COR-L47 (cell line): ENCODE data around the gene ZNF394.
"Not testable (repeated sequence)": the region's sequence is repeated elsewhere in the genome, so short reads cannot be mapped to it uniquely, and the experiment has no call there.

Experiments
- DNase-seq: peaks from one replicate; lab custom pipeline; 2025; lab: John Stamatoyannopoulos, UW

Gene ZNF394

GRCh38 chr7:99499721-99500636 lies at the start of gene ZNF394:
Gene ZNF394 (minus strand): TSS chr7:99500281. CDS start chr7:99500093, 188 bp downstream.
- peak; percentile 90 for DNase-seq

GRCh38 chr7:99549545-99549944 lies 49.5 kb upstream of the ZNF394 start:
- DNase-seq = not testable (repeated sequence)

- not testable (repeated sequence) for DNase-seq
Observed at GRCh38 chr7:99545308-99545707, 45.2 kb upstream of the ZNF394 start.

- no peak for DNase-seq
Observed at GRCh38 chr7:99543916-99544315, 43.8 kb upstream of the ZNF394 start.

- DNase-seq = no peak
Observed at GRCh38 chr7:99543081-99543671, 43.1 kb upstream of the ZNF394 start.

- DNase-seq = no peak
Observed at GRCh38 chr7:99541212-99541611, 41.1 kb upstream of the ZNF394 start.

GRCh38 chr7:99540542-99540941 lies 40.5 kb upstream of the ZNF394 start:
- no peak for DNase-seq

- DNase-seq = no peak
Observed at GRCh38 chr7:99539213-99539811, 39.2 kb upstream of the ZNF394 start.

GRCh38 chr7:99535667-99536066 lies 35.6 kb upstream of the ZNF394 start:
- DNase-seq = no peak

- DNase-seq = no peak
Observed at GRCh38 chr7:99531354-99531765, 31.3 kb upstream of the ZNF394 start.

- no peak for DNase-seq
Observed at GRCh38 chr7:99525713-99526440, 25.8 kb upstream of the ZNF394 start.

GRCh38 chr7:99521399-99521798 lies 21.3 kb upstream of the ZNF394 start:
- DNase-seq = no peak

GRCh38 chr7:99514050-99514449 lies 14.0 kb upstream of the ZNF394 start:
- DNase-seq = no peak

- DNase-seq = no peak
Observed at GRCh38 chr7:99505324-99505662, 5.2 kb upstream of the ZNF394 start.

GRCh38 chr7:99504603-99505323 lies 4.7 kb upstream of the ZNF394 start, which contains the start of gene ZKSCAN5:
Gene ZKSCAN5 (plus strand): TSS chr7:99504662. CDS start chr7:99506045, 1,383 bp downstream.
- DNase-seq = peak; percentile 98

GRCh38 chr7:99504281-99504602 lies 4.2 kb upstream of the ZNF394 start:
- DNase-seq = no peak

- DNase-seq = not testable (repeated sequence)
Observed at GRCh38 chr7:99501236-99501635, 1.2 kb upstream of the ZNF394 start.

GRCh38 chr7:99500637-99501009 lies 542 bp upstream of the ZNF394 start:
- no peak for DNase-seq

- DNase-seq = no peak
Observed at GRCh38 chr7:99499371-99499720, 735 bp downstream of the ZNF394 start.

- no peak for DNase-seq
Observed at GRCh38 chr7:99498546-99498944, 1.5 kb downstream of the ZNF394 start.

- DNase-seq = no peak
Observed at GRCh38 chr7:99497766-99498545, 2.1 kb downstream of the ZNF394 start.
